Stromal cell of bone marrow (primary cell): ENCODE results near the gene HSPB9.
"Not testable (repeated sequence)": the region's sequence is repeated elsewhere in the genome, so short reads cannot be mapped to it uniquely, and the experiment has no call there.

ENCODE experiments used
- DNase-seq: peaks from one replicate; pipeline ENCODE4 v3.0.0-alpha.2; 2012; ENCODE audit warnings: low read depth

HSPB9 gene

DNA sequence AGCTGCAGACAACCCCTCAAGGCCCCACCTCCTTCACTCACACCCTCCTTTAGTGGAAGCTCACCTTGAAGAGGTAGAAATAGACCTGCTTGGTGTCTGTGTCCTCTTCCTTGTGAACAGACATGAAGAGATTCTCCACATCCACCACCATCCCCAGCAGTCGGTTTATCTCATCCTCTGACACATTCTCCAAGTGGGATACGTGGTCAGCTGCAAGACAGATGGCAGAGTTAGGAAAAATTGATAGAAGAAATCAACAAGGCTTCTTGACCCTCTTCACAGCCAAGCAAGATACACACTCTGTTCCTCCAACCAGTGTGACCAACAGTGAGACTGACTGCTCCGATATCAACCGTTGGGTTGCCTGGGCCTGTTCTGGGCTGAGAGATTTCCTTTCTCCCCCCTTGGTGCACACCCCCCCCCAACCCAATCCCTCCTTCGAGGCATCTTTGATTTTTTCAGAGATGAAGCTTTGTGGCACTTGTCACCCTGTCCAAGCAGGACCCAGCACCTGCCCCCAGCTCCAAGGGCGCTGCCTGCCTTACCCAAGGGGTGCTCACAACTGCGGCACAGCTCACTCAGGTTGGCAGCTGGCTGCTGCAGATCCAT lies 2.3 kb upstream of the HSPB9 start:
- DNase-seq, result no peak

DNA sequence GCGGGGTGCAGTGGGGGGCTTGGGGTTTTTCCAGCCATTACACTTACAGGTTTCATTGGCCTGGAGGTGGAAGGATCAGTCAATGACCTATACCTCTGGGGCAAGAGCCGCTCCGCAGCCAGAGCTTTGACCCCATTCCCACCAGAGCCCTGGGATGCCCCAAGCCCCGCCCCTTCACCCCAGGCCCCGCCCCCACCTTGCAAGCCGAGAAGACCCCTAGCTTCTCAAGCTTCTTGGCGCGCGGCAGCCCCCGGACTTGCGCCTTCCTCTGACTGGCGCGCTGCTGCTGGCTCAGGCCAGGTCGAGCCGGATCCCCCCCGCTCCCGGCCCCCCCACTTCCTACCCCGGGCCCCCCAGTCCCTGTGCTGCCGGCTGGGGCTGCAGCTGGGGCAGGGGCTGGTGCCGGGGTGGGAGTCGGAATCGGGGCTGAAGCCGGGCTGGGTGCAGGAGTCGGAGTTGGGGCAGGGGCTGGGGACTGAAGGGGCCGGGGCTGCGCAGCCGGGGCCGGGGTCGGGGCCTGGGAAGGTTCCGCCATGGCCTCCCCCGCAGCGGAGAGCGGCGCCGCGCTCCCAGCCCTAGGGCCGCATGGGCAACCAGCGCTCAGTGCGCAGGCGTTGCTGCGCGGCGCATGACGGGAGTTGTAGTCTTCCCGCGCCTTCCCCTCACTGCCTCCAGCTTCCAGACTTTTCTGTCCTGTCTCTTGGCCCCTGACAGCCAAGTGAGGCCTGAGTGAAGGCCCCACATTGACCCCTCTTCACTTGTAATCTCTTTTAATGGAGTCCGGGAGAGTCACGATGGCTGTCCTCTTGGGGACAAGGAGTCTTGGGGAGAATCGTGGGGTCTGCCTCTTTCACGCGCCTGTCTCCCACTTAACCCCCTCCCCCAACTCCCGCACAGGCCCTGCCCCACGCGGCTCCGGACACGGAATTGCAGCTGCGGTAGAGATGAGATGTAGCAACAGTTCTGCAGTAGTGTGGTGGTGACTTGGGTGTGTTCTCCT lies 1.5 kb upstream of the HSPB9 start, which contains the start of gene KAT2A:
TSS of gene KAT2A (minus strand) at position 598 of the 1,000 bp plus-strand sequence. CDS start at position 535, 63 bp downstream.
- DNase-seq, result peak; percentile 69

DNA sequence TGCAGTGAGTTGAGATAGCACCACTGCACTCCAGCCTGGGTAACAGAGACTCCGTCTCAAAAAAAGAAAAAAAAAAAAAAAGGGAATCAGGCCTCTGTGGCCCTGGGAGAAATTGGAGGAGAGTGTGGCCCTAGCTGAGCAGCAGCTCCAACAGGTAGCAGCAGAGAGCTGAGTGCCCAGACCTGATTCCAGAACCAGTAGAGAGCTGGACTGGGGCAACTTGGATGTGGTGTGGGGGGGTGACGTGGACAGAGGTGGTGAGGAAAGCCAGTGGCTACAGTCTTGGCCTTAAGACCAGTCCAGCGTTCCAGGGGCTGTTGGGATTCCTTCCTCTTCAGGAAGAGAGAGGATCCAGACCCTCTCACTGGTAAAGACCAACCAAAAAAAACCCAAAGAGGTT lies 1.7 kb downstream of the HSPB9 start:
- no peak for DNase-seq

DNA sequence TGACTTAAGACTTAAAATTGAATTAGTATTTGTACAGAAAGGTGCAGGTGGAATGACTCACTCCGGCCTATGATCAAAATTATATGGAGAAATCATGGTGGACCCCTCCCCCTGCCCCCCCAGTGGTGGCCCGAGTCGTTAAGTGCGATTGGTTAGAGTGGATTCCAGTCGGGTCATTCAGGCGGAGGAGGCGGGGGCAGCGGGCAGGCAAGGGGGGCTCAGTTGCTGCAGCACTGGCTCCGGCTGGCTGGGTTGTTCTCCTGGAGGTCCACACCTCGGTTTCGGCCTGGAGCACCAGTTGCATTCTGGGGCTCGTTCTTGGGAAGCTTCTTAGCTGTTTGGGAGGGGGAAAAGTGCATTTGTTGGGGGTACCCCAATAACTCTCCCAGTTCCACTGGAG lies 3.0 kb downstream of the HSPB9 start:
- DNase-seq, result no peak

DNA sequence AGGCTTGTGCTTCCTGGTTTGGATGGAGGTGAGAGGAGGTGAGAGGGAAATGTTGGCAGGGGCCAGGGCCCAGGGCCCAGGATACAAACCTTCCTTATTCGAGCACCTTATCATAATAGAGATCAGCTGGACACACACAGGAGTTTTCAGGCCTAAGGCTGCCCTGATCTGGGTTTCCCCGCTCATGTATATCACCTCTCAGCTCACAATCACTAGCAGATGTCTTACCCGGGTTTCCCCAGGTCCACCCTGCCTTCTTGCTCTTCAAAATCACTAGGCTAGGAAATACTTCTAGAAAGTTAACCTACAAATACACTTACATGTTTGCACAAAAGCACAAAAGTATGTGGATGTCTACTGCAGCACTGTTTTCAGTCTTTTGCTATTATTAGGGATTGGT lies 4.2 kb downstream of the HSPB9 start:
- DNase-seq, result no peak

DNA sequence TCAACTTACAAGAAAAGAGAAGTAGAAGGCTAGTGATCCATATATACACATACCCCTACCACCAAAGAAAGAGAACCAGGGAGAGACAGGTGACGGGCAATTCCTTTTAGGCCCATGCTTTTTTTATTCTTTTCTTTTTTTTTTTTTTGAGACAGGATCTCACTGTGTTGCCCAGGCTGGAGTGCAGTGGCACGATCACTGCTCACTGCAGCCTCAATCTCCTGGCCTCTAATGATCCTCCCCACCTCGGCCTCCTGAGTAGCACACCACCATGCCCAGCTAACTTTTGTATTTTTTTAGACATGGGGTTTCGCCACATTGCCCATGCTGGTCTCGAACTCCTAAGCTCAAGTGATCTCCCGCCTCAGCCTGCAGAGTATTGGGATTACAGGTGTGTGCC lies 4.8 kb downstream of the HSPB9 start:
- DNase-seq, result no peak

DNA sequence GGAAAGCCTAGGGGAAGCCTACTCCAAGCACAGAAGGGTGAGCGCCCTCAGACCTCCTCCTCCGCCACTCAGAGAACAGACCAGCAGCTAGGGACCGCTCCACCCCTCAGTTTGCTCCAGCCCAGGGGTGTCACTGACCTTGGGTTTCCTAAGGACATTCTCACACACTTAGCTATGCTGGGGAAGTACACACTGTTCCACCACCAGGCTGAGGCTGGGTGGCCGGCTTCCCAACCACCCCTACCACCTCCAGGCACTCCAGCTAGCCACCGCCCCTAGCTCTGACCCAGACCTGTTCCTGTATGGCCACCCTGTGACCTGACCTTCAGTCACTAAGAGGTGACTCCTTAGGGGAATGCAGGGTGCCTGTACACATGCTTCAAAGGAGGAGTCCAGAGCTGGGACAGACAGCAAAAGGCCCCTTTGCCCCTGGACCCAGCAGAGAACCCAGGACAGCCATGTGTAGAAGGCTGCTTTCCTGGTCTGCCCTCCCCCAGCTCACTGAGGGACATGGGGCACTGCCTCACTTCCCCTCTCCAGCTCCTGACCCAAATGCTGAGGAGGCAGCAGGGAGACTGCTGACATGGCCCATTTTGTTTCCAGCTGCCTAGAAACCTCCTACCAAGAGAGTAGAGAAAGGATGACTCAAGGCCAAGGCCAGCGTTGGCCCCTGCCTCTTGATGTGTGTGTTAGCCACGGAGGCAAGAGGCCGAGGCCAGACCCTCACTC lies 6.7 kb downstream of the HSPB9 start:
- DNase-seq, result no peak

DNA sequence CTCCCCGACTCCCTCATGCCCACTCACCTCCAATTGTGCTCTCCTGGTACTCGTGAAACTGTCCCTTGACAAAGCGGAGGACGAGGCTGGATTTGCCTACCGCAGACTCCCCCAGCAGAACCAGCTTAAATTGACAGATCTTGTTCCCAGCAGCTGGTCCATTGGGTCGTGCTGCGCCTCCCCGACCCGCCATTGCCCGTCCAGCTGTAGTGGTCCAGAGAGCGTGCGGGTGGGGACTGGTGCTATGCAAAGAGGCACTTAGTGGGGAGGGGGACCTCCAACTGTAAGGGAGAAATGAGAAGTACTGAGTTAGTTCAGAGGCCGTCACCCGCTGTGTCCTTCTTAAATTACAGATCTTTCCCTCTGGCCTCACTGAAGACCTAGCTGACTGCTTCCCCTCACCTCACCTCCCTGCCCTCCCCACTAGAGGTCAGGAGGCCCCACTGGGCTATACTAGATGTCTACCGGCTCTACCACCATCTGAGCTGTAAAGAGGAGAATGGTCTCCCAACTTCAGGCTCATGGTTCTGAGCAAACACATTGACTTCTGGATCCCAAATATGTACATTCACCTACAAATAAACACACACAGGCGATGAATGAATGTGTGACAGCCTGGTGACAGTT lies 7.8 kb downstream of the HSPB9 start:
- no peak for DNase-seq

DNA sequence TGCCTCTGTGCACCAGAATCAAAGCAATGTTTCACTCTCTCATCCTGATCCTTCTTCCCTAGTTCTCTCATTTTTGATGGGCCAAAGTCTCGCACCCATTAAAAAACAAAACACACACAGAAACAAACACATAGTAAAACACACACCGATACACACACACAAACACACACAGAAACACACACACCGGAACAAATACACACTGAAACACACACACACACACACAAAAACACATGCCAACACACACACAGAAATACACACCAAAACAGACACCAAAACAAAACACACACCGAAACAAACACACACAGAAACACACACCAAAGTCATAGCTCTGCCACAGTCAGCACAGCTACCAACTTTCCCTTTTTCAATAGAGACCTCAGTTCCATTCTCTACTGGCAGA lies 8.6 kb downstream of the HSPB9 start:
- DNase-seq, result no peak

DNA sequence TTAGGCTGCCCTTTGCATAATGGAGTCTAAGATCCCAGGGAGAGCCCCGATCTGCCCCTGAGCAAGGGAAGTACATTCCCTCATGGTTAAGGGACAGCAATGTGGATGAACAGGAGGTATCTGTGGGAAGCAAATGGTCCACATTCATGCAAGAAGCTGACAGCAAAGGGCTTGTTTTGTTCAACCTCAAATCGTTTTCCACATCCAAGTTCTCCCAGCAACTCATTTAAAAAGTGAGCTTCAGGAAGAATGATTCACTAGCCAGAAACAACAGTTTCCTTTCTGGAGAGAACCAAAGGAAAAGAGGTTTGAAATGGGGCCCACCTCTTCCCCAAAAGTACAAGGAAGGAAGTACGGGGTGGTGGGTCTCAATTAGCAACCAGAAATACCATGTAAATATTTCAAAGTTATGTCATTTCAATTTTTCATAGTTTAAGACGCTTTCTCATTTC lies 9.4 kb downstream of the HSPB9 start:
- DNase-seq, result no peak

DNA sequence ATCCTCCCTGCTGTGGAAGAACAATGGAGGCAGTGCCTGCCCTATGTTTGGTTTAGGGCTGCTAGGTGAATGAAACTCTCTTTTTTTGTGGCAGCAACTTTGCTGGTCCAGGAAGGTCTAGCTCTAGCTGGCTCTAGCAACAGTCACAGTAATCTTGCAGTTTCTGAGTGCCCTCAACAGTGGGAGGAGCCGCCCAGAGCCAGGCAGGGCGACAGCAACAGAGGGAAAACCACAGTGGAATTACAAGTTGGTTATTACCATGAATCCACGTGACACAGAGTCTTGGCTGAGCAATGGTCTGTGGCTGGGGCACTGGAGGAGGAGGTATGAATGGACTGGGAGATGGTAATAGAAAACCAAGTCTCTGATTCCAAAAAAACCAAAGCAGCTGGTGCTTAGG lies 10.3 kb downstream of the HSPB9 start:
- DNase-seq, result peak; percentile 79

DNA sequence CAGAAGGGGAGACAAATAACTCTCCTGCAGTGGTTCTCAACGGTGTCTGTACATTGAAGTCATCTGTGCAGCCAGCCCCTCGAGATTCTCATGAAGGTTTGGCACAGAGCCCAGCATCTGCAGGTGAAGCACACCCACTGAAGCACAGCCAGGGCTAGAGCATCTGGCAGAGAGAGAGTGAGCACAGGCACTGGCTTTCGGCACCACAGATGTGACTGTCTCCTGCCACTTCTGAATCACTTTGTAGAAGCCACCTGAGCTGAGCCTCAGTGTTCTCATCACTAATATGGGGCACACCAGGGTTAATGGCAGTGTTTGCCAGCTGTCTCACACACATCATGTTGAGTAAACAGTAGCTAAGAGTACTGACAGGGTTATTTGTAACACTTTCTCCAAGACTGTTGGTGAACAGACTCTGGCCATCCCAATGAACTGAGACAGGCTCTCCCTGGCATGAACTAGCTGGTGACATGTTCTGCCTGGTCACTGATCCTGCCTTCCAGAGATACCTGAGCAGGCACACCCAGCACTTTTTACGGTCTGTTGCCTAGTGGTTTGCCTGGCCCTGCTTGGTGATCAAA lies 10.9 kb downstream of the HSPB9 start:
- no peak for DNase-seq

DNA sequence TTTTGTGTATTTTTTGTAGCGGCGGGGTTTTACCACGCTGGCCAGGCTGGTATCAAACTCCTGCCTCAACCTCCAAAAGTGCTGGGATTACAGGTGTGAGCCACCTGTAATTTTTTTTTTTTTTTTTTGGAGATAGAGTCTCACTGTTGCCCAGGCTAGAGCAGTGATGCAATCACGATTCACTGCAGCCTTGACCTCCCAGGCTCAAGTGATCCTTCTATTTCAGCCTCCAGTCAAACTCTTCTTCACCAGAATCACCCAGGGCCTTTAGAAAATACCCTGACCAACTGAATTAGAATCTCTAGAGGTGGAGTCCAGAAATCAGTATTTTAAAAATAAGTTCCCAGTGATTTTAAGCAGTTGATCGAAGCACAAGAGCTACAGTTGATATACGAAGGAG lies 12.5 kb downstream of the HSPB9 start:
- no peak for DNase-seq

DNA sequence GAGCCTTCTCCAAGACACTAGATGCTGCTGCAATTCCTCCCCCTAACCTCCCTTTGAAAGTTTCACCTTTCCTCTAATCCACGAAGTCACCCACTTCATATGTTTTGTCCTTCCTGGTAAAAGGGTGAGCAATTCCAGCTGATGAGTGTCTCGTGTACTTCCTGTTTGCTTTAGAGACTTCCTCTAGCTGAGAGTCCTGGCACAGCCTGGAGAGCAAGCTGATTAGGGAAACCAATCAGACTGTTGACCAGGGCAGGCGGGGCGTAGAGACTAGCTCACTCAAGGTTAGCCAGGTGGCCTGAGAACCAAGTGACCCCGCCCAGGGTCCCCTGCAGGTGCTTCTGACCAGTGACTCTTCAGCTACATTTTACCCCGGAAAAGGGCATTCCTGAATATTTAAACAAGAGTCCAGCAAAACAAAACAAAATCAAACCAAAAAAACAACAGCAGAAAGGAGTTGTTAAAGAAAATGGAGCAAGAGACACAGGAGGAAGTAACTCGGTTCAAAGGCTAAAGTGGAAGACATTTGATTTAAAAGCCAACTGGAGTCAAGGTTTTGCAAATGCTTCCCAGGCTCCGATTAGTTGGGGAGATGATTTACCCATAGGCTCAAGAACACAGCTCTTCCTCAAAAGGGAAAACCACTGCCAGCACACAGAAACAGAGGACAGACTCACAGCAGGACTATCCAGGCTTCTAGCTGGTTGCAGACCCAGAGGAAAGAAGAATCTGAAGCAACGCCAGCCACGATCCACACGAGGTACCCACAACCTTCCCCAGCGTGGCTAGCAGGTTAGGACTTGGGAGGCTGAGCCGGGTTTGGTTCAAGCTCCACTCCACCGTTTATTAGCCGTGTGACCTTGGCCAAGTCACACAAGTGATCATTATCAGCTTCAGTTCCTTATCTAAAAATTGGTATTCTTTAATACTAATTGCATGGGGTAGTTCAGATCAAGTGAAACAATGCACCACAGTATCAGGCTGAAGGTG lies 13.4 kb downstream of the HSPB9 start:
- no peak for DNase-seq

DNA sequence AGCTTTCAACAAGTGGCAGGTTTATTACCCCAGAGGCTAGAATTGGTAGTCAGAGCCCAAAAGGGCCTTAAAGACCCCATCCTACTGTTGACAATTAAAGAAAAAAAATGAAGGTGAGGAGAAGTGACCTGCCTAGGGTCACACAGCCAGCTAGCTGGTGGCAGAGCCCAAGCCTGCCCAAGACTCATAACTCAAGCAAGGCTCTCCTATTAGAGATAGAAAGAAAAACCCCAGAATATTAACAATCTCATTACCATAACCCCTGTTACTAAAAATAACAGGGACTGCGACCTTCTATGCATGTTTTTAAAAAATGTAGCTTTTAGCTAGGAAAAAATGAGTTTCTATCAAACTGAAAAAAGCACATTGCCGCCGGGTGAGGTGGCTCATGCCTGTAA lies 14.0 kb downstream of the HSPB9 start:
- no peak for DNase-seq

DNA sequence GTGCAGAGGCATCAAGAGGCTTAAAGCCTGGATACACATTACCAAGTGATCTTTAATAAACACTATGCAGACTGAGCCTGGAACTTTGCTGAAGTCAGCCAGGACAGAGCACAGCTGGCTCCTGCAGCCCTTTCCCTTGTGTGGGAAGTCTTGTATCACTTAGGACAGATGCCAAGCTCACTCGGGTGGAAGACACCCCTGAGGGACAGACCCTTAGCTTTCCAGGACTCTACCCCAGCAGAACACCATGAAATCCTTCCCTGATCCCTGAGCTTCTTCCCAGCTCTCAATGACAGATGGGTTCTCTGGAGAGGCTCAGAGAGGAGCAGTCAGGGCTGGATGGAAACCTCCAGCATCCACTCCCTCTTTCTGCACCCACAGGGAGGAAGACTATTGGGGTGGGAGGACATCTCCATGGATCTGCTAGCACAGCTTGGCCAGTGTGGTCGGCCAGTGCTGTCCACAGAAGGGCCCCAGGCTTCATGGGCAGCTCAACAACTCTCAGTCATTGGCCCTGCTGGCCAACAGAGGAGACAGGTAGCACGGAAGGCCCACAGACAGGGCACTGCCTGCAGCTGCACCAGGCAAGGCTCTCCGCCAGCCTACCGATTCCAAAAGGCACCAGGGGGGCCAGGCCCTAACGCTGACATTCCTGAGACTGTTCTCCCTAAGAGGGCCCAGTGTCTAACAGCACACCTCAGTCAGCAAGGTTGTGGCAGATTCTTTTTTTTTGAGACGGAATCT lies 16.3 kb downstream of the HSPB9 start:
- no peak for DNase-seq

DNA sequence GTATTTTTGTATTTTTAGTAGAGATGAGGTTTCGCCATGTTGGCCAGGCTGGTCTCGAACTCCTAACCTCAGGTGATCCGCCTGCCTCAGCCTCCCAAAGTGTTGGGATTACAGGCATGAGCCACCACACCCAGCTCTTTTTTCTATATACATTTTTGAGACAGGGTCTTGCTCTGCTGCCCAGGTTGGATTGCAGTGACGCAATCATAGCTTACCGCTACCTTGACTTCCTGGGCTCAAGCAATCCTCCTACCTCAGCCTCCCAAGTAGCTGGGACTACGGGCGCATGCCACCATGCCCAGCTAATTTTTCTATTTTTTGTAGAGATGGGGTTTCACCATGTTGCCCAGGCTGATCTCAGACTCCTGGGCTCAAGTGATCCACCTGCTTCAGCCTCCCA lies 18.1 kb downstream of the HSPB9 start:
- DNase-seq, result not testable (repeated sequence)

DNA sequence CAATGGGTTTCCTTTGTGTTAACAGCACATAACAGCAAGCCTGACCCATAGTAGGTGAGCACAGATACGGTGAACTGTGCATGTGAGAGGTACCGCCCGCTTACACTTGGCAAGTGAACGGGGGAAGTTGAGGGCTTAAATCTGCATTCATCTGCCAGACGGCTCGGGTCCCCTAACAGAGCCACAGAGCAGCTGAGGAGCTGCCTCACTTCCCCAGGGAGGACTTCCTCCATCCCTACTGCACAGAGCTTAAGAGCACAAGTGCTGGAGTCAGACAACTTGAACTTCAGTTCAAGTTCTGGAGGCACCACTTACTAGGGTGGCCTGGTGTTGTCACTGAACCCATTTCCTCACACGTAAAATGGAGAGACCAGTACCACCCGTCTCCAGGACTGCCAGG lies 18.8 kb downstream of the HSPB9 start:
- no peak for DNase-seq

DNA sequence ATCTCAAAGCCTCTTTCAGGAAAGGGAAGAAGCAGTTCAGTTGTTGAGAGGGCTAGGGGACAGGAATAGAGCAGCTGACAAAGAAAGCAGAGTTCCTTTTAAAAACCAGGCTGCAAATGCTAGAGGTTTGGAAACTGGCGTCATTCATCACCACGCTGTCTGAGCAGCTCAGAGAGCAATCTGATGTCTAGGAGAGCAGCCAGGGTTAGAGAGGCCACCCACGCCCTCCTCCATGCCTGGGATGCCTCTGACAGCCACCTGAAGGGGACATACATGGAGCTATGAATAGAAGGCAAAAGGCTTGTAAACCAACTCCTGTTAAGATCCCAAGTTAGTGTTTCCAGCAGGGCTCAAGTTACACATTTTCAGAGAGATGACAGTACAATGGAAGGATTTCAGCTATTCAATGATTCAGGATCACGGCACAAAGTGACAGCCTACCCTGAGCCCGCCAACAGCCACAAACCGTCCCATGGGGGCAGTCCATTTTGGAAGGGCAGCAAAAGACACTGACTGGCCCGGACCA lies 19.8 kb downstream of the HSPB9 start:
- DNase-seq, result peak; percentile 72

DNA sequence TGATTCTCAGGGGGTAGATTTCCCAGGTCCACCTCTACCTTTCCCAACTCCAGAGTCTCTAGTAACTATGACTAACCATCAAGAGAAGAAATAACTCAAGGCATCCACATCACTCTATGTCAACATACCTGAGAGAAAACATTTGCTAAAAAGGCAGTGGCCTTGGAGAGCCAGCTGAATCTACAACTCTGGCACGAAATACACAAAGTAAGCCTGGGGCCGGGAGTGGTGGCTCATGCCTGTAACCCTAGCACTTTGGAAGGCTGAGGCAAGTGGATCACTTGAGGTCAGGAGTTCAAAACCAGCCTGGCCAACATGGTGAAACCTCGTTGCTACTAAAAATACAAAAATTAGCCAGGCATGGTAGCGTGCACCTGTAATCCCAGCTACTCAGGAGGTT lies 20.5 kb downstream of the HSPB9 start:
- DNase-seq, result not testable (repeated sequence)
